Uterus (tissue), 4 donors: ENCODE data around the gene HCRTR1. TPM values are rescaled to one million over a fixed set of nuclear protein-coding genes. Genes with fewer than 3 reads are reported as not detected.

Source experiments
- DNase-seq, 2 donors: peaks; one replicate each; pipeline ENCODE4 v3.0.0-alpha.2; 2019 to 2020
- H3K27ac ChIP-seq, 2 donors: fragments of 200-600 bp; sonication (generic); 1 replicate in 1 of 2; 2 replicates in 1 of 2; pipeline ENCODE4 v1.5.1; 2016 to 2018
- H3K27me3 ChIP-seq, 2 donors: fragments of 200-600 bp; sonication (generic); one replicate each; pipeline ENCODE4 v1.5.1; 2018 to 2019; ENCODE audit warnings: control low read depth in 1 of 2
- H3K36me3 ChIP-seq, 2 donors: fragments of 200-600 bp; sonication (generic); one replicate each; pipeline ENCODE4 v1.5.1; 2019; ENCODE audit warnings: control low read depth in 1 of 2
- H3K4me1 ChIP-seq, 2 donors: fragments of 200-600 bp; sonication (generic); one replicate each; pipeline ENCODE4 v1.5.1; 2018 to 2019; ENCODE audit warnings: control low read depth in 1 of 2
- H3K4me3 ChIP-seq, 2 donors: fragments of 200-600 bp; sonication (generic); 1 replicate in 1 of 2; 2 replicates in 1 of 2; pipeline ENCODE4 v1.5.1; 2018 to 2019; ENCODE audit warnings: mild to moderate bottlenecking in 1 of 2
- H3K9me3 ChIP-seq, 2 donors: fragments of 200-600 bp; sonication (generic); one replicate each; pipeline ENCODE4 v1.5.1; 2019; ENCODE audit warnings: control low read depth in 1 of 2
- CTCF ChIP-seq, 4 experiments: fragments of 200-600 bp in 2 of 4; fragments of 450-650 bp in 2 of 4; sonication (generic) in 2 of 4; IDR thresholded peaks; one replicate each; pipeline ENCODE4 v1.5.1; 2016 to 2019; ENCODE audit warnings: antibody characterized with exemption in 4 of 4, mild to moderate bottlenecking in 2 of 4, moderate library complexity in 1 of 4
- POLR2A ChIP-seq, 2 donors: fragments of 450-650 bp; IDR thresholded peaks; one replicate each; pipeline ENCODE4 v1.6.1; 2016; ENCODE audit warnings: antibody characterized with exemption in 2 of 2, mild to moderate bottlenecking in 1 of 2, moderate library complexity in 1 of 2
- intact Hi-C: fragments of 100-400 bp; cut with DNase I; formaldehyde crosslinking; loops from one replicate; pipeline ENCODE4 v1.15.1; 2023; ENCODE audit warnings: low total_unique reads
- total RNA-seq, 4 donors: library from RNA; depleted of rRNA in 3 of 4; stranded (reverse); fragments of >200 nt in 3 of 4; gene quantifications; one replicate each; pipeline versions ENCODE4 v1.1.0 to v1.2.4, GENCODE V29; 2014 to 2023
- donor health status: DM: yes; HTN: yes; CAD: no.

HCRTR1 gene
- total RNA-seq, 4 donors from 2014 or later = not detected

- no peak overlapping the region for H3K4me3 ChIP-seq
- H3K36me3 ChIP-seq = no peaks in the 10 kb centered on the region
- H3K4me1 ChIP-seq = peaks cover 0 to 12% of the 10 kb centered on the region in 2 donors
- TF ChIP-seq CTCF (IDR thresholded peaks at IDR 0.05) (no peak), POLR2A (IDR thresholded peaks at IDR 0.05) (no peak)
- no peaks in the 10 kb centered on the region for H3K9me3 ChIP-seq
- H3K27me3 ChIP-seq = no peaks in the 10 kb centered on the region
- intact Hi-C loops = no loop called here
- DNase-seq = no peak
- no peak overlapping the region for H3K27ac ChIP-seq
These were observed 11.6 kb downstream of the HCRTR1 start for GRCh38 chr1:31628931-31629556.

GRCh38 chr1:31632649-31633048, 15.2 kb downstream of the HCRTR1 start:
- Histone ChIP-seq H3K9me3 (no peaks in the 10 kb centered on the region), H3K27me3 (no peaks in the 10 kb centered on the region), H3K36me3 (no peaks in the 10 kb centered on the region), H3K27ac (no peak overlapping the region), H3K4me1 (peaks cover 0 to 6% of the 10 kb centered on the region in 2 donors), H3K4me3 (no peak overlapping the region)
- no peak for DNase-seq
- no peak for TF ChIP-seq POLR2A (IDR thresholded peaks at IDR 0.05)
- TF ChIP-seq CTCF (IDR thresholded peaks at IDR 0.05) = no peak
- intact Hi-C loops = no loop called here

GRCh38 chr1:31633117-31633516, 15.6 kb downstream of the HCRTR1 start:
- peaks cover 0 to 1% of the 10 kb centered on the region in 2 donors for H3K4me1 ChIP-seq
- no peak overlapping the region for H3K4me3 ChIP-seq
- H3K27me3 ChIP-seq = no peaks in the 10 kb centered on the region
- TF ChIP-seq POLR2A (IDR thresholded peaks at IDR 0.05) (no peak), CTCF (IDR thresholded peaks at IDR 0.05) (no peak)
- H3K36me3 ChIP-seq = no peaks in the 10 kb centered on the region
- H3K27ac ChIP-seq = no peak overlapping the region
- no peak for DNase-seq
- intact Hi-C loops = no loop called here
- H3K9me3 ChIP-seq = no peaks in the 10 kb centered on the region

GRCh38 chr1:31637915-31638673, 20.6 kb downstream of the HCRTR1 start:
- no peak overlapping the region for H3K4me3 ChIP-seq
- H3K4me1 ChIP-seq = peaks cover 10% of the 10 kb centered on the region in 2 donors
- intact Hi-C loops = no loop called here
- H3K27ac ChIP-seq = no peak overlapping the region
- TF ChIP-seq POLR2A (IDR thresholded peaks at IDR 0.05) = no peak
- no peak for TF ChIP-seq CTCF (IDR thresholded peaks at IDR 0.05)
- DNase-seq = no peak
- no peaks in the 10 kb centered on the region for H3K36me3 ChIP-seq
- H3K27me3 ChIP-seq = no peaks in the 10 kb centered on the region
- no peaks in the 10 kb centered on the region for H3K9me3 ChIP-seq

- Histone ChIP-seq H3K9me3 (no peaks in the 10 kb centered on the region), H3K36me3 (no peaks in the 10 kb centered on the region), H3K4me1 (peaks cover 10 to 21% of the 10 kb centered on the region in 2 donors), H3K27ac (no peak overlapping the region), H3K27me3 (no peaks in the 10 kb centered on the region), H3K4me3 (no peak overlapping the region)
- no peak for DNase-seq
- TF ChIP-seq POLR2A (IDR thresholded peaks at IDR 0.05) = no peak
- no peak for TF ChIP-seq CTCF (IDR thresholded peaks at IDR 0.05)
- intact Hi-C loops = no loop called here
These were observed 22.1 kb downstream of the HCRTR1 start for GRCh38 chr1:31639543-31639942.
